Caco-2 (cell line): ENCODE results near the gene MARCHF10. TPM values are rescaled to one million over a fixed set of nuclear protein-coding genes. Genes with fewer than 3 reads are reported as not detected.

Experiments
- BruUV-seq: library from RNA; stranded (reverse); fragments of 400-500 nt; replicated peaks from 2 replicates; lab custom pipeline; 2021; lab: Mats Ljungman, UMichigan
- CTCF ChIA-PET: fragments of 300-600 bp; sonication (Branson Sonifier 250); formaldehyde crosslinking; loops from one replicate; lab custom pipeline; 2022; ENCODE audit warnings: antibody characterized with exemption; lab: Charles Lee
- POLR2A ChIA-PET: fragments of 300-600 bp; sonication (Branson Sonifier 250); formaldehyde crosslinking; loops from one replicate; lab custom pipeline; 2022; ENCODE audit warnings: antibody characterized with exemption; lab: Charles Lee
- DNase-seq, 2 experiments: peaks; one replicate each; pipeline versions ENCODE4 v3.0.0 to v3.0.0-alpha.2; 2020 to 2022
- H3K27me3 ChIP-seq: replicated peaks from 2 replicates; pipeline ENCODE4 v1.6.0; 2011; ENCODE audit warnings: low read length; ENCODE audit not compliant: control insufficient read depth, insufficient read depth
- H3K36me3 ChIP-seq: 2 replicates; pipeline ENCODE4 v1.5.1; 2011; ENCODE audit warnings: low read length; ENCODE audit not compliant: control insufficient read depth, insufficient read depth
- H3K4me1 ChIP-seq: fragments of 250-450 bp; sonication (Bioruptor Pico); 2 replicates; pipeline ENCODE4 v1.5.1; 2020; ENCODE audit warnings: mild to moderate bottlenecking
- H3K4me3 ChIP-seq: 2 replicates; pipeline ENCODE4 v1.5.1; 2011; ENCODE audit warnings: low read depth, mild to moderate bottlenecking, control low read depth, low read length
- H3K9me3 ChIP-seq: fragments of 250-450 bp; sonication (Bioruptor Pico); 2 replicates; pipeline ENCODE4 v1.5.1; 2020; ENCODE audit warnings: mild to moderate bottlenecking, moderate library complexity
- H3K27ac Mint-ChIP-seq: one replicate; pipeline ENCODE4 v1.8.0; 2022; ENCODE audit warnings: mixed read lengths; ENCODE audit not compliant: unreplicated experiment
- H3K27me3 Mint-ChIP-seq: one replicate; pipeline ENCODE4 v1.8.0; 2022; ENCODE audit warnings: mixed read lengths; ENCODE audit not compliant: insufficient read depth, unreplicated experiment
- H3K36me3 Mint-ChIP-seq: one replicate; pipeline ENCODE4 v1.8.0; 2022; ENCODE audit warnings: mild to moderate bottlenecking, mixed read lengths; ENCODE audit not compliant: insufficient read depth, unreplicated experiment
- H3K4me1 Mint-ChIP-seq: one replicate; pipeline ENCODE4 v1.8.0; 2022; ENCODE audit warnings: low read depth, mixed read lengths; ENCODE audit not compliant: unreplicated experiment
- H3K4me3 Mint-ChIP-seq: one replicate; pipeline ENCODE4 v1.8.0; 2022; ENCODE audit warnings: mild to moderate bottlenecking, moderate library complexity, mixed read lengths; ENCODE audit not compliant: unreplicated experiment
- H3K9me3 Mint-ChIP-seq: one replicate; pipeline ENCODE4 v1.8.0; 2022; ENCODE audit warnings: mixed read lengths; ENCODE audit not compliant: unreplicated experiment
- intact Hi-C: fragments of 100-400 bp; cut with micrococcal nuclease; formaldehyde crosslinking; loops from one replicate; pipeline ENCODE4 v1.10.0; 2022; ENCODE audit not compliant: unreplicated experiment
- total RNA-seq: library from RNA; stranded (reverse); gene quantifications from 2 replicates; pipeline ENCODE4 v1.2.3, GENCODE V29; 2022
- TF ChIP-seq, protein P1 (sequence below), 2 experiments: fragments of 200-600 bp in 1 of 2; IDR thresholded peaks; 1 replicate in 1 of 2; 2 replicates in 1 of 2; pipeline versions ENCODE4 v1.5.1 to v1.8.0; 2011 to 2022; ENCODE audit warnings: antibody characterized with exemption in 1 of 2, control low read depth in 1 of 2, inconsistent platforms in 1 of 2, low read depth in 1 of 2, low read length in 1 of 2, mild to moderate bottlenecking in 1 of 2, moderate library complexity in 1 of 2; ENCODE audit not compliant: insufficient read depth in 1 of 2, severe bottlenecking in 1 of 2, unreplicated experiment in 1 of 2

MARCHF10 gene
- total RNA-seq, 1 experiment from 2014 or later: not detected

DNA sequence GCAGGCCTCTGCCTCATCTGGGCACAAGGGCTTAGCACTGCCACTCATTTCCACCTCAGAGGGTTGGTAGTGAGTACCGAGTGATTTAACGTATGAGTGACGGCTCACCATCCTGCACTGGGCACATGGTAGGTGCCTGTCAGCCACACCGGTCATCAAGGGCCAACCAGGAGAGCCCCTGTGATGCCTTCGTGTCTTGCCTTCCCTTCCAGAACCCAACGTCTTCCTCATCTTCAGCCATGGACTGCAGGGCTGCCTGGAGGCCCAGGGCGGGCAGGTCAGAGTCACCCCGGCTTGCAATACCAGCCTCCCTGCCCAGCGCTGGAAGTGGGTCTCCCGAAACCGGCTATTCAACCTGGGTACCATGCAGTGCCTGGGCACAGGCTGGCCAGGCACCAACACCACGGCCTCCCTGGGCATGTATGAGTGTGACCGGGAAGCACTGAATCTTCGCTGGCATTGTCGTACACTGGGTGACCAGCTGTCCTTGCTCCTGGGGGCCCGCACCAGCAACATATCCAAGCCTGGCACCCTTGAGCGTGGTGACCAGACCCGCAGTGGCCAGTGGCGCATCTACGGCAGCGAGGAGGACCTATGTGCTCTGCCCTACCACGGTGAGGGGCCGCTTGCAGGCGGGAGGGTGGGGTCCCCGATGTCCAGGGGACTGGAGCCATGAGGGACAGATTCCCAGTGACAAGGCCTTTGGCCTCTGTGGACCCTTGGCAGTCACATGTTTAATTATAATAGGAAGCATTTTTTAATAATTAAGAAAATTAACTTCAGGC, 143.6 kb downstream of the MARCHF10 start:
- H3K4me3 ChIP-seq: no peak overlapping the region
- H3K9me3 ChIP-seq: peaks cover 12% of the 10 kb centered on the region; the same call in 1 of the 2 replicates
- ChIA-PET POLR2A (no interaction called here), CTCF (no interaction called here)
- peaks cover 21% of the 10 kb centered on the region for H3K27me3 Mint-ChIP-seq
- DNase-seq: no peak
- intact Hi-C loops: no loop called here
- TF ChIP-seq, protein P1, sequence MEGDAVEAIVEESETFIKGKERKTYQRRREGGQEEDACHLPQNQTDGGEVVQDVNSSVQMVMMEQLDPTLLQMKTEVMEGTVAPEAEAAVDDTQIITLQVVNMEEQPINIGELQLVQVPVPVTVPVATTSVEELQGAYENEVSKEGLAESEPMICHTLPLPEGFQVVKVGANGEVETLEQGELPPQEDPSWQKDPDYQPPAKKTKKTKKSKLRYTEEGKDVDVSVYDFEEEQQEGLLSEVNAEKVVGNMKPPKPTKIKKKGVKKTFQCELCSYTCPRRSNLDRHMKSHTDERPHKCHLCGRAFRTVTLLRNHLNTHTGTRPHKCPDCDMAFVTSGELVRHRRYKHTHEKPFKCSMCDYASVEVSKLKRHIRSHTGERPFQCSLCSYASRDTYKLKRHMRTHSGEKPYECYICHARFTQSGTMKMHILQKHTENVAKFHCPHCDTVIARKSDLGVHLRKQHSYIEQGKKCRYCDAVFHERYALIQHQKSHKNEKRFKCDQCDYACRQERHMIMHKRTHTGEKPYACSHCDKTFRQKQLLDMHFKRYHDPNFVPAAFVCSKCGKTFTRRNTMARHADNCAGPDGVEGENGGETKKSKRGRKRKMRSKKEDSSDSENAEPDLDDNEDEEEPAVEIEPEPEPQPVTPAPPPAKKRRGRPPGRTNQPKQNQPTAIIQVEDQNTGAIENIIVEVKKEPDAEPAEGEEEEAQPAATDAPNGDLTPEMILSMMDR (IDR thresholded peaks at IDR 0.05; ENCODE audit: insufficient read depth in 1 of 2, low read depth in 1 of 2, low read length in 1 of 2, severe bottlenecking in 1 of 2, unreplicated experiment in 1 of 2): no peak
- H3K36me3 Mint-ChIP-seq: no peaks in the 10 kb centered on the region
- no TSS peak for BruUV-seq
- H3K4me1 Mint-ChIP-seq: no peaks in the 10 kb centered on the region
- no peak overlapping the region for H3K27ac Mint-ChIP-seq
- no peaks in the 10 kb centered on the region for H3K4me1 ChIP-seq
- no peaks in the 10 kb centered on the region for H3K36me3 ChIP-seq
- H3K4me3 Mint-ChIP-seq: no peak overlapping the region
- peaks cover 17% of the 10 kb centered on the region for H3K9me3 Mint-ChIP-seq
- H3K27me3 ChIP-seq: no peaks in the 10 kb centered on the region

- CTCF ChIA-PET: no interaction called here
- TF ChIP-seq, protein P1 (IDR thresholded peaks at IDR 0.05; ENCODE audit: insufficient read depth in 1 of 2, low read depth in 1 of 2, low read length in 1 of 2, severe bottlenecking in 1 of 2, unreplicated experiment in 1 of 2): no peak
Measured at GRCh38 chr17:62663304-62663703, 144.8 kb downstream of the MARCHF10 start.

DNA sequence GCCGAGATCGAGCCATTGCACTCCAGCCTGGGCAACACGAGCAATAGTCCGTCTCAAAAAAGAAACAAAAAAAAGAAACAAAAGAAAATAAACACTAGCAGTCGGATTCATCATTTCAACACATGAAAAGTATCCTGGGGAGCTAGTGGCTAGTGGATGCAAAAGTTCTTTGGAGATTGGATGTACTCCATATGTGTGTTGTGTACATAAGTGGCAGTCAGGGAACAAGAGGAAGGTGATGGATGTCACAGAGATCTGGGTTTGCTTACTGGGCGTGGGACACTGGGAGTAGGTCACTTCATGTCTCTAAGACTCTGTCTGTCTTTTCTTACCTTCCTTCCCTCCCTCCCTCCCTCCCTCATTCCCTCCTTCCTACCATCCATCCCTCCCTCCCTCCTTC, 145.3 kb downstream of the MARCHF10 start:
- CTCF ChIA-PET: no interaction called here
- no peaks in the 10 kb centered on the region for H3K27me3 ChIP-seq
- Mint-ChIP-seq H3K36me3 (no peaks in the 10 kb centered on the region), H3K27ac (no peak overlapping the region), H3K4me3 (no peak overlapping the region), H3K4me1 (no peaks in the 10 kb centered on the region), H3K9me3 (peaks cover 17% of the 10 kb centered on the region), H3K27me3 (peaks cover 24% of the 10 kb centered on the region)
- H3K4me1 ChIP-seq: no peaks in the 10 kb centered on the region
- BruUV-seq: no TSS peak
- no peak overlapping the region for H3K4me3 ChIP-seq
- H3K36me3 ChIP-seq: no peaks in the 10 kb centered on the region
- H3K9me3 ChIP-seq: peaks cover 12% of the 10 kb centered on the region; the same call in 1 of the 2 replicates
- intact Hi-C loops: no loop called here
- POLR2A ChIA-PET: no interaction called here
- DNase-seq: no peak
- TF ChIP-seq, protein P1 (IDR thresholded peaks at IDR 0.05; ENCODE audit: insufficient read depth in 1 of 2, low read depth in 1 of 2, low read length in 1 of 2, severe bottlenecking in 1 of 2, unreplicated experiment in 1 of 2): no peak

More at GRCh38 chr17:62663304-62663703, 144.8 kb downstream of the MARCHF10 start:
- Histone ChIP-seq H3K4me1 (no peaks in the 10 kb centered on the region), H3K9me3 (peaks cover 12% of the 10 kb centered on the region; the same call in 1 of the 2 replicates), H3K27me3 (no peaks in the 10 kb centered on the region), H3K4me3 (no peak overlapping the region), H3K36me3 (no peaks in the 10 kb centered on the region)
- H3K9me3 Mint-ChIP-seq: peaks cover 17% of the 10 kb centered on the region
- BruUV-seq: no TSS peak
- H3K27me3 Mint-ChIP-seq: peaks cover 21% of the 10 kb centered on the region
- no peaks in the 10 kb centered on the region for H3K4me1 Mint-ChIP-seq
- intact Hi-C loops: no loop called here
- DNase-seq: no peak
- H3K36me3 Mint-ChIP-seq: no peaks in the 10 kb centered on the region
- H3K4me3 Mint-ChIP-seq: no peak overlapping the region
- POLR2A ChIA-PET: no interaction called here
- H3K27ac Mint-ChIP-seq: no peak overlapping the region
